ENCODE results near the gene PPP6C. TPM values are rescaled to one million over a fixed set of nuclear protein-coding genes. Genes with fewer than 3 reads are reported as not detected.
"Not testable (repeated sequence)": the region's sequence is repeated elsewhere in the genome, so short reads cannot be mapped to it uniquely, and the experiment has no call there.

Gene PPP6C
- total RNA-seq, 1 experiment from 2014 or later, result 50.8 TPM

GRCh38 chr9:125169895-125170294 lies 19.7 kb downstream of the PPP6C start:
- CTCF ChIA-PET, result no interaction called here
- TF ChIP-seq EZH2 (IDR thresholded peaks at IDR 0.05; ENCODE audit: borderline replicate concordance, low read depth, low read length, poor library complexity, severe bottlenecking) (no peak), CTCF (conservative IDR thresholded peaks at IDR 0.05; ENCODE audit: low read depth, low read length) (no peak)

GRCh38 chr9:125166762-125167161 lies 22.8 kb downstream of the PPP6C start:
- Histone ChIP-seq H3K27me3 (replicated peaks; ENCODE audit: insufficient read depth, low read depth, low read length, poor library complexity) (no peaks in the 10 kb centered on the region), H3K36me3 (ENCODE audit: insufficient read depth, low read length, poor library complexity, severe bottlenecking) (peaks cover 5% of the 10 kb centered on the region), H3K4me3 (ENCODE audit: low read depth, low read length, poor library complexity, severe bottlenecking) (no peak overlapping the region), H3K9me3 (ENCODE audit: low read depth, low read length, poor library complexity, severe bottlenecking) (no peaks in the 10 kb centered on the region), H3K27ac (ENCODE audit: low read depth, low read length, poor library complexity, severe bottlenecking) (no peak overlapping the region), H3K4me1 (ENCODE audit: insufficient read depth, low read length, poor library complexity, severe bottlenecking) (peaks cover 2% of the 10 kb centered on the region)
- ChIA-PET POLR2A (ENCODE audit: low non-redundant PET) (no interaction called here), CTCF (no interaction called here)
- BruUV-seq (replicated peaks), result no TSS peak
- no peak for DNase-seq (ENCODE audit: low spot score)
- no peak for TF ChIP-seq EZH2 (IDR thresholded peaks at IDR 0.05; ENCODE audit: borderline replicate concordance, low read depth, low read length, poor library complexity, severe bottlenecking)
- no peak for TF ChIP-seq CTCF (conservative IDR thresholded peaks at IDR 0.05; ENCODE audit: low read depth, low read length)
- intact Hi-C loops (cut with micrococcal nuclease; ENCODE audit: unreplicated experiment), result no loop called here

More at GRCh38 chr9:125169895-125170294, 19.7 kb downstream of the PPP6C start:
- no peaks in the 10 kb centered on the region for H3K27me3 ChIP-seq (replicated peaks; ENCODE audit: insufficient read depth, low read depth, low read length, poor library complexity)
- H3K36me3 ChIP-seq (ENCODE audit: insufficient read depth, low read length, poor library complexity, severe bottlenecking), result peaks cover 5% of the 10 kb centered on the region
- no peak for DNase-seq (ENCODE audit: low spot score)
- no peak overlapping the region for H3K4me3 ChIP-seq (ENCODE audit: low read depth, low read length, poor library complexity, severe bottlenecking)
- POLR2A ChIA-PET (ENCODE audit: low non-redundant PET), result no interaction called here
- no peak overlapping the region for H3K27ac ChIP-seq (ENCODE audit: low read depth, low read length, poor library complexity, severe bottlenecking)
- H3K9me3 ChIP-seq (ENCODE audit: low read depth, low read length, poor library complexity, severe bottlenecking), result no peaks in the 10 kb centered on the region
- no TSS peak for BruUV-seq (replicated peaks)
- peaks cover 24% of the 10 kb centered on the region for H3K4me1 ChIP-seq (ENCODE audit: insufficient read depth, low read length, poor library complexity, severe bottlenecking)
- intact Hi-C loops (cut with micrococcal nuclease; ENCODE audit: unreplicated experiment), result loop anchor here (5.0 kb wide), 1 partner anchor 52 kb away; no protein-coding TSS in a partner anchor

GRCh38 chr9:125162891-125163290 lies 26.7 kb downstream of the PPP6C start:
- H3K27ac ChIP-seq (ENCODE audit: low read depth, low read length, poor library complexity, severe bottlenecking); H3K27me3 ChIP-seq (replicated peaks; ENCODE audit: insufficient read depth, low read depth, low read length, poor library complexity); CTCF ChIA-PET; intact Hi-C loops (cut with micrococcal nuclease; ENCODE audit: unreplicated experiment); POLR2A ChIA-PET (ENCODE audit: low non-redundant PET); H3K4me1 ChIP-seq (ENCODE audit: insufficient read depth, low read length, poor library complexity, severe bottlenecking); H3K36me3 ChIP-seq (ENCODE audit: insufficient read depth, low read length, poor library complexity, severe bottlenecking); H3K9me3 ChIP-seq (ENCODE audit: low read depth, low read length, poor library complexity, severe bottlenecking); DNase-seq (ENCODE audit: low spot score); H3K4me3 ChIP-seq (ENCODE audit: low read depth, low read length, poor library complexity, severe bottlenecking); BruUV-seq (replicated peaks): not testable (repeated sequence)

GRCh38 chr9:125161284-125161918 lies 28.2 kb downstream of the PPP6C start:
- H3K9me3 ChIP-seq (ENCODE audit: low read depth, low read length, poor library complexity, severe bottlenecking), result no peaks in the 10 kb centered on the region
- intact Hi-C loops (cut with micrococcal nuclease; ENCODE audit: unreplicated experiment), result no loop called here
- H3K4me1 ChIP-seq (ENCODE audit: insufficient read depth, low read length, poor library complexity, severe bottlenecking), result no peaks in the 10 kb centered on the region
- no peak overlapping the region for H3K4me3 ChIP-seq (ENCODE audit: low read depth, low read length, poor library complexity, severe bottlenecking)
- CTCF ChIA-PET, result interaction anchor here (0.6 kb wide), 1 partner anchor 16 kb away, joined by 3 read pairs; no protein-coding TSS in a partner anchor
- no peak for TF ChIP-seq EZH2 (IDR thresholded peaks at IDR 0.05; ENCODE audit: borderline replicate concordance, low read depth, low read length, poor library complexity, severe bottlenecking)
- TF ChIP-seq CTCF (conservative IDR thresholded peaks at IDR 0.05; ENCODE audit: low read depth, low read length), result no peak
- H3K36me3 ChIP-seq (ENCODE audit: insufficient read depth, low read length, poor library complexity, severe bottlenecking), result peaks cover 7% of the 10 kb centered on the region
- H3K27ac ChIP-seq (ENCODE audit: low read depth, low read length, poor library complexity, severe bottlenecking), result no peak overlapping the region
- H3K27me3 ChIP-seq (replicated peaks; ENCODE audit: insufficient read depth, low read depth, low read length, poor library complexity), result no peaks in the 10 kb centered on the region
- no TSS peak for BruUV-seq (replicated peaks)
- no peak for DNase-seq (ENCODE audit: low spot score)
- POLR2A ChIA-PET (ENCODE audit: low non-redundant PET), result no interaction called here

All from A673 (cell line).